SK-N-MC (cell line): ENCODE data around the gene UQCRH.

Source experiments
- DNase-seq: peaks from one replicate; pipeline ENCODE4 v3.0.0-alpha.2; 2011; ENCODE audit warnings: low read depth, low spot score
- H3K27ac ChIP-seq: fragments of 200-600 bp; sonication (generic); 2 replicates; pipeline ENCODE4 v1.5.1; 2016; ENCODE audit warnings: mixed run types
- H3K36me3 ChIP-seq: fragments of 200-600 bp; sonication (generic); 2 replicates; pipeline ENCODE4 v1.6.1; 2017; ENCODE audit warnings: antibody characterized with exemption, low read length, mixed read lengths; ENCODE audit not compliant: insufficient read depth
- H3K4me3 ChIP-seq: fragments of 200-600 bp; sonication (generic); 2 replicates; pipeline ENCODE4 v1.5.1; 2016
- H3K9ac ChIP-seq: fragments of 200-600 bp; sonication (generic); 2 replicates; pipeline ENCODE4 v1.8.0; 2017; ENCODE audit warnings: mixed run types, mixed read lengths; ENCODE audit not compliant: insufficient read length
- H3K9me3 ChIP-seq: fragments of 200-600 bp; sonication (generic); 2 replicates; pipeline ENCODE4 v1.6.1; 2017; ENCODE audit warnings: low read depth, mild to moderate bottlenecking, antibody characterized with exemption, low read length, moderate library complexity, mixed read lengths
- EZH2 ChIP-seq: fragments of 200-600 bp; sonication (generic); IDR thresholded peaks from one replicate; pipeline ENCODE4 v1.6.1; 2017; ENCODE audit warnings: antibody characterized with exemption
- FOXP2 ChIP-seq: optimal IDR thresholded peaks from 2 replicates; pipeline ENCODE3; 2011; ENCODE audit warnings: mild to moderate bottlenecking, moderate library complexity; ENCODE audit not compliant: insufficient read depth; ENCODE audit errors: extremely low read length, control extremely low read depth
- POLR2AphosphoS5 ChIP-seq: IDR thresholded peaks from 2 replicates; pipeline ENCODE4 v1.6.1; 2012; ENCODE audit warnings: mild to moderate bottlenecking, low read depth, low read length, borderline replicate concordance

UQCRH gene

GRCh38 chr1:46289134-46289494 is 14.4 kb upstream of the UQCRH start:
- no peak for DNase-seq
- no peak overlapping the region for H3K9ac ChIP-seq
- H3K9me3 ChIP-seq = no peaks in the 10 kb centered on the region
- TF ChIP-seq POLR2AphosphoS5 (no peak), FOXP2 (no peak), EZH2 (no peak)
- H3K4me3 ChIP-seq = no peak overlapping the region
- no peak overlapping the region for H3K27ac ChIP-seq
- H3K36me3 ChIP-seq = peaks cover 32% of the 10 kb centered on the region; the same call in 1 of the 2 replicates

GRCh38 chr1:46289976-46290375 is 13.5 kb upstream of the UQCRH start:
- TF ChIP-seq FOXP2 = no peak
- TF ChIP-seq EZH2 = no peak
- TF ChIP-seq POLR2AphosphoS5 = no peak
- Histone ChIP-seq H3K9ac (no peak overlapping the region), H3K4me3 (no peak overlapping the region), H3K9me3 (no peaks in the 10 kb centered on the region), H3K36me3 (peaks cover 33% of the 10 kb centered on the region; the same call in 1 of the 2 replicates), H3K27ac (no peak overlapping the region)
- no peak for DNase-seq

GRCh38 chr1:46295306-46295705 is 8.2 kb upstream of the UQCRH start:
- no peak overlapping the region for H3K27ac ChIP-seq
- H3K9ac ChIP-seq = no peak overlapping the region
- H3K4me3 ChIP-seq = no peak overlapping the region
- TF ChIP-seq POLR2AphosphoS5 (no peak), EZH2 (no peak), FOXP2 (no peak)
- DNase-seq = no peak
- H3K9me3 ChIP-seq = no peaks in the 10 kb centered on the region
- H3K36me3 ChIP-seq = peaks cover 45% of the 10 kb centered on the region

- peaks cover 45% of the 10 kb centered on the region for H3K36me3 ChIP-seq
- H3K9me3 ChIP-seq = no peaks in the 10 kb centered on the region
- DNase-seq = no peak
- no peak overlapping the region for H3K4me3 ChIP-seq
- no peak overlapping the region for H3K27ac ChIP-seq
- no peak for TF ChIP-seq EZH2
- H3K9ac ChIP-seq = no peak overlapping the region
Observed at GRCh38 chr1:46298387-46298786, 5.1 kb upstream of the UQCRH start.

GRCh38 chr1:46300673-46301405 is 2.7 kb upstream of the UQCRH start:
- H3K4me3 ChIP-seq = peak overlapping the region; percentile 99
- peak overlapping the region; percentile 88 for H3K27ac ChIP-seq
- no peak for DNase-seq
- no peak for TF ChIP-seq POLR2AphosphoS5
- no peak for TF ChIP-seq EZH2
- no peak for TF ChIP-seq FOXP2
- H3K9me3 ChIP-seq = no peaks in the 10 kb centered on the region
- H3K9ac ChIP-seq = peak overlapping the region; percentile 100
- peaks cover 33% of the 10 kb centered on the region for H3K36me3 ChIP-seq

- TF ChIP-seq EZH2 (no peak), POLR2AphosphoS5 (no peak), FOXP2 (no peak)
- H3K36me3 ChIP-seq = peaks cover 30% of the 10 kb centered on the region
- H3K9ac ChIP-seq = peak overlapping the region; percentile 100
- H3K9me3 ChIP-seq = no peaks in the 10 kb centered on the region
- H3K27ac ChIP-seq = peak overlapping the region; percentile 88
- DNase-seq = no peak
- H3K4me3 ChIP-seq = peak overlapping the region; percentile 99
Observed at GRCh38 chr1:46301406-46301807, 2.1 kb upstream of the UQCRH start.

GRCh38 chr1:46301808-46302640 is 1.5 kb upstream of the UQCRH start:
- no peak for TF ChIP-seq POLR2AphosphoS5
- no peak for TF ChIP-seq EZH2
- TF ChIP-seq FOXP2 = no peak
- Histone ChIP-seq H3K36me3 (peaks cover 29% of the 10 kb centered on the region), H3K4me3 (peak overlapping the region; percentile 99), H3K27ac (peak overlapping the region; percentile 88), H3K9me3 (no peaks in the 10 kb centered on the region), H3K9ac (peak overlapping the region; percentile 100)
- no peak for DNase-seq

- H3K4me3 ChIP-seq = peak overlapping the region; percentile 99
- TF ChIP-seq EZH2 (no peak), POLR2AphosphoS5 (no peak), FOXP2 (no peak)
- H3K36me3 ChIP-seq = peaks cover 29% of the 10 kb centered on the region
- H3K9me3 ChIP-seq = no peaks in the 10 kb centered on the region
- no peak for DNase-seq
- peak overlapping the region; percentile 88 for H3K27ac ChIP-seq
- H3K9ac ChIP-seq = peak overlapping the region; percentile 100
Observed at GRCh38 chr1:46302641-46303037, 859 bp upstream of the UQCRH start.

- TF ChIP-seq FOXP2 (no peak), EZH2 (no peak), POLR2AphosphoS5 (no peak)
- peak overlapping the region; percentile 88 for H3K27ac ChIP-seq
- no peaks in the 10 kb centered on the region for H3K9me3 ChIP-seq
- H3K4me3 ChIP-seq = peak overlapping the region; percentile 99
- peak overlapping the region; percentile 100 for H3K9ac ChIP-seq
- no peak for DNase-seq
- H3K36me3 ChIP-seq = peaks cover 32% of the 10 kb centered on the region
Observed at GRCh38 chr1:46303872-46304326, 401 bp downstream of the UQCRH start.
